ENCODE measurements around the gene UCN2.

UCN2 gene

GRCh38 chr3:48563382-48563918 lies at the start of gene UCN2:
Gene UCN2, minus strand, starts transcription at chr3:48563781. Its CDS starts 657 bp downstream, at chr3:48563124.
- DNase-seq, result no peak

GRCh38 chr3:48612309-48612708 lies 48.7 kb upstream of the UCN2 start:
- DNase-seq, result no peak

GRCh38 chr3:48609088-48610005 lies 45.8 kb upstream of the UCN2 start, which contains the start of gene UQCRC1:
Gene UQCRC1, minus strand, starts transcription at chr3:48609646. Its CDS starts 26 bp downstream, at chr3:48609620.
- peak; percentile 90 to 92 for DNase-seq

- peak; percentile 31 to 54 for DNase-seq
Observed at GRCh38 chr3:48607519-48607918, 43.9 kb upstream of the UCN2 start.

- DNase-seq, result no peak
Observed at GRCh38 chr3:48601622-48601994, 38.0 kb upstream of the UCN2 start.

- no peak for DNase-seq
Observed at GRCh38 chr3:48600711-48601621, 37.4 kb upstream of the UCN2 start.

GRCh38 chr3:48599509-48600285 lies 36.1 kb upstream of the UCN2 start:
- DNase-seq, result no peak

- no peak for DNase-seq
Observed at GRCh38 chr3:48599077-48599501, 35.5 kb upstream of the UCN2 start.

- no peak for DNase-seq
Observed at GRCh38 chr3:48598323-48599076, 34.9 kb upstream of the UCN2 start.

GRCh38 chr3:48597408-48597800 lies 33.8 kb upstream of the UCN2 start:
- no peak for DNase-seq

GRCh38 chr3:48596676-48597407 lies 33.3 kb upstream of the UCN2 start:
- DNase-seq, result no peak

GRCh38 chr3:48596157-48596556 lies 32.6 kb upstream of the UCN2 start:
- DNase-seq, result no peak

GRCh38 chr3:48595526-48596121 lies 32.0 kb upstream of the UCN2 start:
- DNase-seq, result no peak

- no peak for DNase-seq
Observed at GRCh38 chr3:48595075-48595525, 31.5 kb upstream of the UCN2 start, which contains the start of gene COL7A1. Gene COL7A1, minus strand, starts transcription at chr3:48595329. Its CDS starts 170 bp downstream, at chr3:48595159.

GRCh38 chr3:48594417-48595049 lies 31.0 kb upstream of the UCN2 start:
- DNase-seq, result no peak

GRCh38 chr3:48593337-48593736 lies 29.8 kb upstream of the UCN2 start:
- no peak for DNase-seq

- DNase-seq, result no peak
Observed at GRCh38 chr3:48592519-48593087, 29.0 kb upstream of the UCN2 start.

GRCh38 chr3:48591886-48592518 lies 28.4 kb upstream of the UCN2 start:
- DNase-seq, result no peak

GRCh38 chr3:48591436-48591835 lies 27.9 kb upstream of the UCN2 start:
- no peak for DNase-seq
